ENCODE measurements around the gene CWF19L2. TPM values are rescaled to one million over a fixed set of nuclear protein-coding genes. Genes with fewer than 3 reads are reported as not detected.
"Not testable (repeated sequence)": the region's sequence is repeated elsewhere in the genome, so short reads cannot be mapped to it uniquely, and the experiment has no call there.

Gene CWF19L2
- total RNA-seq, 1 experiment from 2014 or later: 8.6 TPM

DNA sequence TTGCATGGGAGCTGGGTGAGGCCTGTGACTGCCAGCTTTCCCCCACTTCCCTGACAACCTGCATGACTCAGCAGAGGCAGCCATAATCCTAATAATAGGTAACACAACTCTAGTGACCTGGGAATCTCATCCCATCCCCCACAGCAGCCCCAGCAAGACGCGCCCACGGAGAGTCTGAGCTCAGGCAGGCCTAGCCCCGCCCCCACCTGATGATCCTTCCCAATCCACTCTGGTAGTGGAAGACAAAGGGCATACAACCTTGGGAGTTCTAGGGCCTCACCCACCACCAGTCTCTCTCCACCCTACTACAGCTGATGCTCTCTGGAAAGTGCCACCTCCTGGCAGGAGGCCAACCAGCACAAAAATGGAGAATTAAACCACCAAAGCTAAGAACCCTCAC is 60.3 kb downstream of the CWF19L2 start:
- TF ChIP-seq EZH2 (IDR thresholded peaks at IDR 0.05; ENCODE audit: low read length, unreplicated experiment): no peak
- TF ChIP-seq, protein P1, sequence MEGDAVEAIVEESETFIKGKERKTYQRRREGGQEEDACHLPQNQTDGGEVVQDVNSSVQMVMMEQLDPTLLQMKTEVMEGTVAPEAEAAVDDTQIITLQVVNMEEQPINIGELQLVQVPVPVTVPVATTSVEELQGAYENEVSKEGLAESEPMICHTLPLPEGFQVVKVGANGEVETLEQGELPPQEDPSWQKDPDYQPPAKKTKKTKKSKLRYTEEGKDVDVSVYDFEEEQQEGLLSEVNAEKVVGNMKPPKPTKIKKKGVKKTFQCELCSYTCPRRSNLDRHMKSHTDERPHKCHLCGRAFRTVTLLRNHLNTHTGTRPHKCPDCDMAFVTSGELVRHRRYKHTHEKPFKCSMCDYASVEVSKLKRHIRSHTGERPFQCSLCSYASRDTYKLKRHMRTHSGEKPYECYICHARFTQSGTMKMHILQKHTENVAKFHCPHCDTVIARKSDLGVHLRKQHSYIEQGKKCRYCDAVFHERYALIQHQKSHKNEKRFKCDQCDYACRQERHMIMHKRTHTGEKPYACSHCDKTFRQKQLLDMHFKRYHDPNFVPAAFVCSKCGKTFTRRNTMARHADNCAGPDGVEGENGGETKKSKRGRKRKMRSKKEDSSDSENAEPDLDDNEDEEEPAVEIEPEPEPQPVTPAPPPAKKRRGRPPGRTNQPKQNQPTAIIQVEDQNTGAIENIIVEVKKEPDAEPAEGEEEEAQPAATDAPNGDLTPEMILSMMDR (conservative IDR thresholded peaks at IDR 0.05; ENCODE audit: low read depth, low read length): no peak
- no peak for TF ChIP-seq EZH2phosphoT487 (IDR thresholded peaks at IDR 0.05; ENCODE audit: borderline replicate concordance, low read length)
- Histone ChIP-seq H3F3A (ENCODE audit: low read length, unreplicated experiment) (no peaks in the 10 kb centered on the region), H4K20me1 (ENCODE audit: low read length) (no peaks in the 10 kb centered on the region), H3K79me2 (ENCODE audit: low read length) (no peaks in the 10 kb centered on the region), H3K27me3 (ENCODE audit: low read length) (no peaks in the 10 kb centered on the region), H3K9me2 (replicated peaks; ENCODE audit: low read length) (no peaks in the 10 kb centered on the region), H3K4me3 (ENCODE audit: low read length) (no peak overlapping the region), H3K9ac (ENCODE audit: low read length) (peak overlapping the region; percentile 22; the same call in 1 of the 2 replicates), H3K9me3 (ENCODE audit: low read length) (no peaks in the 10 kb centered on the region), H3K27ac (ENCODE audit: low read length) (peak overlapping the region; percentile 32), H2AFZ (ENCODE audit: low read length) (peak overlapping the region; percentile 33; the same call in 1 of the 2 replicates), H3K36me3 (ENCODE audit: low read depth, low read length) (peaks cover 10% of the 10 kb centered on the region), H3K4me1 (ENCODE audit: insufficient read depth, low read length) (peaks cover 9% of the 10 kb centered on the region), H3K4me2 (ENCODE audit: low read length) (0 out of 2 replicates have a peak overlapping the region, but pooled peaks have one; percentile 3)
- DNase-seq (peak; percentile 41), ATAC-seq (no peak; the same call in 1 of the 2 replicates)
- BruUV-seq (replicated peaks): no TSS peak
- CTCF ChIA-PET: no interaction called here
- intact Hi-C loops (cut with micrococcal nuclease): no loop called here
- POLR2A ChIA-PET (ENCODE audit: unreplicated experiment): no interaction called here

DNA sequence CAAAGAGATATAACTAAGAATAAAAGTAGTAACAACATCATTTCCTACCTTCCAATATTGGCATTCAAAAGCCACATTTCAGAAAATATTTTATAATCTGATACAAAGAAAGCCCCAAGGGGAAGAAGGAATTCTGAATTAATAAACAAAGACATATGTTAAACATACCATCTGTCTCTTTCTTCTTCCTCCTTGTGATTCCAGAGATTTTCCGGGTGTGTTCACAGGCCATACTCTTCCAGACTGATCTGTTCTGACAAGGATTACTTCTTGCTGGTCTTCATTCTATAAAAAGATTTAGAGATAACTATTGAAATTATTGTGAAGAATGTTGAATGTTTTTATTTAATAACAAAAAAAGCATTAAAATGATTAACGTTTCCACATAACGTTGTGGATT is 65.0 kb downstream of the CWF19L2 start:
- Histone ChIP-seq H3K9me2 (replicated peaks; ENCODE audit: low read length) (no peaks in the 10 kb centered on the region), H3K4me2 (ENCODE audit: low read length) (no peak overlapping the region), H3K9me3 (ENCODE audit: low read length) (no peaks in the 10 kb centered on the region), H4K20me1 (ENCODE audit: low read length) (no peaks in the 10 kb centered on the region), H3K79me2 (ENCODE audit: low read length) (no peaks in the 10 kb centered on the region), H3K9ac (ENCODE audit: low read length) (no peak overlapping the region), H3K27ac (ENCODE audit: low read length) (no peak overlapping the region), H3F3A (ENCODE audit: low read length, unreplicated experiment) (no peaks in the 10 kb centered on the region), H3K27me3 (ENCODE audit: low read length) (no peaks in the 10 kb centered on the region), H3K4me1 (ENCODE audit: insufficient read depth, low read length) (peaks cover 7% of the 10 kb centered on the region), H3K36me3 (ENCODE audit: low read depth, low read length) (peaks cover 17% of the 10 kb centered on the region; the same call in 1 of the 2 replicates), H3K4me3 (ENCODE audit: low read length) (no peak overlapping the region), H2AFZ (ENCODE audit: low read length) (no peak overlapping the region)
- ChIA-PET CTCF (no interaction called here), POLR2A (ENCODE audit: unreplicated experiment) (no interaction called here)
- TF ChIP-seq, protein P1 (conservative IDR thresholded peaks at IDR 0.05; ENCODE audit: low read depth, low read length): no peak
- TF ChIP-seq EZH2phosphoT487 (IDR thresholded peaks at IDR 0.05; ENCODE audit: borderline replicate concordance, low read length): no peak
- TF ChIP-seq EZH2 (IDR thresholded peaks at IDR 0.05; ENCODE audit: low read length, unreplicated experiment): no peak
- intact Hi-C loops (cut with micrococcal nuclease): no loop called here
- BruUV-seq (replicated peaks): no TSS peak
- no peak for ATAC-seq
- DNase-seq: no peak

DNA sequence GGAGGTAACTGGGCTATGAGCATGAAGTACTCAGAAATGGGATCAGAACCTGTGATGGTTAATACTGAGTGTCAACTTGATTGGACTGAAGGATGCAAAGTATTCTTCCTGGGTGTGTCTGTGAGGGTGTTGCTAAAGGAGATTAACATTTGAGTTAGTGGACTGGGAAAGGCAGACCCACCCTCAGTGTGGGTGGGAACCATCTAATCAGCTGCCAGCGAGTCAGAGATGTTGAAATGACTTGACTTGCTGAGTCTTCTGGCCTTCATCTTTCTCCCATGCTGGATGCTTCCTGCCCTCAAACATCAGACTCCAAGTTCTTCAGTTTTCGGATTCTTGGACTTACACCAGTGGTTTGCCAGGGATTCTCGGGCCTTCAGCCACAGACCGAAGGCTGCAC is 66.9 kb downstream of the CWF19L2 start:
- H4K20me1 ChIP-seq (ENCODE audit: low read length); intact Hi-C loops (cut with micrococcal nuclease); POLR2A ChIA-PET (ENCODE audit: unreplicated experiment); H3K4me2 ChIP-seq (ENCODE audit: low read length); ATAC-seq; H3K27me3 ChIP-seq (ENCODE audit: low read length); H3K79me2 ChIP-seq (ENCODE audit: low read length); H3K4me1 ChIP-seq (ENCODE audit: insufficient read depth, low read length); H2AFZ ChIP-seq (ENCODE audit: low read length); H3K9me3 ChIP-seq (ENCODE audit: low read length); H3K9me2 ChIP-seq (replicated peaks; ENCODE audit: low read length); BruUV-seq (replicated peaks); DNase-seq; H3F3A ChIP-seq (ENCODE audit: low read length, unreplicated experiment); H3K27ac ChIP-seq (ENCODE audit: low read length); CTCF ChIA-PET; H3K9ac ChIP-seq (ENCODE audit: low read length); H3K4me3 ChIP-seq (ENCODE audit: low read length): not testable (repeated sequence)
- H3K36me3 ChIP-seq (ENCODE audit: low read depth, low read length): peaks cover 17% of the 10 kb centered on the region; the same call in 1 of the 2 replicates

Measured in PC-3 (cell line).